Occipital lobe (tissue), 2 donors: ENCODE data around the gene STRA6. TPM values are rescaled to one million over a fixed set of nuclear protein-coding genes. Genes with fewer than 3 reads are reported as not detected.
A peak's percentile ranks its signal among the peaks of the same experiment; 100 is the strongest.

Source experiments
- DNase-seq: peaks from one replicate; lab custom pipeline; 2025; lab: John Stamatoyannopoulos, UW
- total RNA-seq: library from RNA; depleted of rRNA; stranded (reverse); fragments of >200 nt; gene quantifications from one replicate; pipeline ENCODE4 v1.2.3, GENCODE V29; 2014

The STRA6 gene
- total RNA-seq, result 2.3 TPM

- DNase-seq, result no peak
Observed at GRCh38 chr15:74202452-74203401, at the start of gene STRA6. Gene STRA6 (minus strand): TSS chr15:74202787. CDS start chr15:74202267, 520 bp downstream.

- no peak for DNase-seq
Observed at GRCh38 chr15:74252291-74252690, 49.7 kb upstream of the STRA6 start.

- peak; percentile 41 for DNase-seq
Observed at GRCh38 chr15:74251131-74251811, 48.7 kb upstream of the STRA6 start.

GRCh38 chr15:74250266-74250665 lies 47.7 kb upstream of the STRA6 start:
- DNase-seq, result no peak

GRCh38 chr15:74245342-74245931 lies 42.9 kb upstream of the STRA6 start:
- DNase-seq, result peak; percentile 35

- no peak for DNase-seq
Observed at GRCh38 chr15:74244822-74245341, 42.3 kb upstream of the STRA6 start.

GRCh38 chr15:74243431-74243830 lies 40.8 kb upstream of the STRA6 start:
- DNase-seq, result no peak

- no peak for DNase-seq
Observed at GRCh38 chr15:74242441-74243185, 40.0 kb upstream of the STRA6 start.

- DNase-seq, result no peak
Observed at GRCh38 chr15:74240897-74241614, 38.5 kb upstream of the STRA6 start.

GRCh38 chr15:74240002-74240568 lies 37.5 kb upstream of the STRA6 start:
- DNase-seq, result peak; percentile 75

- DNase-seq, result no peak
Observed at GRCh38 chr15:74239051-74239705, 36.6 kb upstream of the STRA6 start.

GRCh38 chr15:74235962-74236361 lies 33.4 kb upstream of the STRA6 start, which contains the start of gene CCDC33:
Gene CCDC33 (plus strand): TSS chr15:74236326. CDS start chr15:74236720, 394 bp downstream.
- no peak for DNase-seq

GRCh38 chr15:74234598-74234875 lies 31.9 kb upstream of the STRA6 start:
- no peak for DNase-seq

GRCh38 chr15:74233851-74234597 lies 31.4 kb upstream of the STRA6 start:
- DNase-seq, result peak; percentile 33

GRCh38 chr15:74233373-74233772 lies 30.8 kb upstream of the STRA6 start:
- DNase-seq, result no peak

- no peak for DNase-seq
Observed at GRCh38 chr15:74231475-74231874, 28.9 kb upstream of the STRA6 start.

GRCh38 chr15:74229686-74230085 lies 27.1 kb upstream of the STRA6 start:
- DNase-seq, result no peak

- DNase-seq, result no peak
Observed at GRCh38 chr15:74228723-74229081, 26.1 kb upstream of the STRA6 start.
